HepG2 (cell line): ENCODE data around the gene ZNF674. TPM values are rescaled to one million over a fixed set of nuclear protein-coding genes. Genes with fewer than 3 reads are reported as not detected.

Experiments used
- HOXD1 ChIP-seq: sonication (generic); formaldehyde crosslinking; IDR thresholded peaks from 2 replicates; pipeline ENCODE4 v1.5.0; 2020; ENCODE audit warnings: missing genetic modification reagents
- PAX8 ChIP-seq: sonication (generic); formaldehyde crosslinking; IDR thresholded peaks from 2 replicates; pipeline ENCODE4 v1.8.0; 2022; ENCODE audit warnings: mild to moderate bottlenecking, missing genetic modification reagents, borderline replicate concordance
- ZBTB7A ChIP-seq: sonication (generic); formaldehyde crosslinking; IDR thresholded peaks from 2 replicates; pipeline ENCODE4 v1.8.0; 2022; ENCODE audit warnings: mild to moderate bottlenecking, missing genetic modification reagents
- ZFP82 ChIP-seq: sonication (generic); formaldehyde crosslinking; IDR thresholded peaks from 2 replicates; pipeline ENCODE4 v1.5.1; 2020; ENCODE audit warnings: mild to moderate bottlenecking, missing genetic modification reagents, borderline replicate concordance
- ZKSCAN5 ChIP-seq: sonication (generic); formaldehyde crosslinking; IDR thresholded peaks from 2 replicates; pipeline ENCODE4 v1.5.1; 2020; ENCODE audit warnings: mild to moderate bottlenecking, missing genetic modification reagents
- ZNF17 ChIP-seq: sonication (generic); formaldehyde crosslinking; IDR thresholded peaks from 2 replicates; pipeline ENCODE4 v1.5.0; 2020; ENCODE audit warnings: mild to moderate bottlenecking, missing genetic modification reagents
- ZNF232 ChIP-seq: sonication (generic); formaldehyde crosslinking; IDR thresholded peaks from 2 replicates; pipeline ENCODE4 v1.4.0; 2020; ENCODE audit warnings: missing genetic modification reagents, borderline replicate concordance
- ZNF501 ChIP-seq: sonication (generic); formaldehyde crosslinking; IDR thresholded peaks from 2 replicates; pipeline ENCODE4 v1.5.1; 2020; ENCODE audit warnings: mild to moderate bottlenecking, moderate library complexity, missing genetic modification reagents
- ZNF550 ChIP-seq: sonication (generic); formaldehyde crosslinking; IDR thresholded peaks from 2 replicates; pipeline ENCODE4 v1.4.0; 2020; ENCODE audit warnings: mild to moderate bottlenecking, missing genetic modification reagents, borderline replicate concordance
- ZNF607 ChIP-seq: sonication (generic); formaldehyde crosslinking; IDR thresholded peaks from 2 replicates; pipeline ENCODE4 v1.5.1; 2020; ENCODE audit warnings: missing genetic modification reagents, mild to moderate bottlenecking, borderline replicate concordance
- polyA plus RNA-seq, 8 experiments: library from polyadenylated mRNA; depleted of rRNA in 3 of 8; stranded (reverse) in 7 of 8; unstranded in 1 of 8; fragments of >200 nt; fragmentation: Illumina TruSeq in 4 of 8; extraction: Trizol in 4 of 8; gene quantifications; 2 replicates each; pipeline versions ENCODE4 v1.2.1 to v1.2.3, GENCODE V29; 2011 to 2016; ENCODE audit warnings: low read depth in 4 of 8, missing spikeins in 1 of 8, mixed read lengths in 1 of 8; ENCODE audit not compliant: insufficient read depth in 1 of 8
- total RNA-seq, 5 experiments: library from RNA; depleted of rRNA; stranded (reverse); fragments of >200 nt; fragmentation: Illumina TruSeq; extraction: Trizol; gene quantifications; 2 replicates each; pipeline ENCODE4 v1.2.3, GENCODE V29; 2016; ENCODE audit warnings: low read depth in 1 of 5
- TF ChIP-seq, protein P1 (sequence below): sonication (generic); formaldehyde crosslinking; IDR thresholded peaks from 2 replicates; pipeline ENCODE4 v1.8.1; 2023; ENCODE audit warnings: mild to moderate bottlenecking, missing genetic modification reagents
- TF ChIP-seq, protein P2 (sequence below): sonication (generic); formaldehyde crosslinking; IDR thresholded peaks from 2 replicates; pipeline ENCODE4 v1.4.0; 2020; ENCODE audit warnings: missing genetic modification reagents
- TF ChIP-seq, protein P3 (sequence below): sonication (generic); formaldehyde crosslinking; IDR thresholded peaks from 2 replicates; pipeline ENCODE4 v1.5.1; 2020; ENCODE audit warnings: mild to moderate bottlenecking, missing genetic modification reagents, moderate library complexity

ZNF674 gene
- total and polyA plus RNA-seq, 2 of the 13 experiments (the other 11 are each of a cell fraction or from before 2014, with no cell fraction given): 2.9 to 3.5 TPM

DNA sequence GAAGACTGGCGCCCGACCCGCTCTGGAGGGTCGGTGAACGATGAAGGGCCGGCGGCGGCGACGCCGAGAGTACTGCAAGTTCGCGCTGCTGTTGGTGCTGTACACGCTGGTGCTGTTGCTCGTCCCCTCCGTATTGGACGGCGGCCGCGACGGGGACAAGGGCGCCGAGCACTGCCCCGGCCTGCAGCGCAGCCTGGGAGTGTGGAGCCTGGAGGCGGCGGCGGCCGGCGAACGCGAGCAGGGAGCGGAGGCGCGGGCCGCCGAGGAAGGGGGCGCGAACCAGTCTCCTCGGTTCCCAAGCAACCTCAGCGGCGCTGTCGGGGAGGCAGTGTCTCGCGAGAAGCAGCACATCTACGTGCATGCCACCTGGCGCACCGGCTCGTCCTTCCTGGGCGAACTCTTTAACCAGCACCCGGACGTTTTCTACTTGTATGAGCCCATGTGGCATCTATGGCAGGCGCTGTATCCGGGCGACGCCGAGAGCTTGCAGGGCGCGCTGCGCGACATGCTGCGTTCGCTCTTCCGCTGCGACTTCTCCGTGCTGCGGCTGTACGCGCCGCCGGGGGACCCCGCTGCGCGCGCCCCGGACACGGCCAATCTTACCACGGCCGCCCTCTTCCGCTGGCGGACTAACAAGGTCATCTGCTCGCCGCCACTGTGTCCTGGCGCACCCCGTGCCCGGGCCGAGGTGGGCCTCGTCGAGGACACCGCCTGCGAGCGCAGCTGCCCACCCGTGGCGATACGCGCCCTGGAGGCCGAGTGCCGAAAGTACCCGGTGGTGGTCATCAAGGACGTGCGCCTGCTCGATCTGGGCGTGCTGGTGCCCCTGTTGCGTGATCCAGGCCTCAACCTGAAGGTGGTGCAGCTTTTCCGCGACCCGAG is 28.9 kb upstream of the ZNF674 start (continued):
- 0 out of 2 replicates have a peak, but pooled peaks have one; percentile 36 for TF ChIP-seq ZNF501 (CRISPR knock-in tag)
- TF ChIP-seq, protein P1, sequence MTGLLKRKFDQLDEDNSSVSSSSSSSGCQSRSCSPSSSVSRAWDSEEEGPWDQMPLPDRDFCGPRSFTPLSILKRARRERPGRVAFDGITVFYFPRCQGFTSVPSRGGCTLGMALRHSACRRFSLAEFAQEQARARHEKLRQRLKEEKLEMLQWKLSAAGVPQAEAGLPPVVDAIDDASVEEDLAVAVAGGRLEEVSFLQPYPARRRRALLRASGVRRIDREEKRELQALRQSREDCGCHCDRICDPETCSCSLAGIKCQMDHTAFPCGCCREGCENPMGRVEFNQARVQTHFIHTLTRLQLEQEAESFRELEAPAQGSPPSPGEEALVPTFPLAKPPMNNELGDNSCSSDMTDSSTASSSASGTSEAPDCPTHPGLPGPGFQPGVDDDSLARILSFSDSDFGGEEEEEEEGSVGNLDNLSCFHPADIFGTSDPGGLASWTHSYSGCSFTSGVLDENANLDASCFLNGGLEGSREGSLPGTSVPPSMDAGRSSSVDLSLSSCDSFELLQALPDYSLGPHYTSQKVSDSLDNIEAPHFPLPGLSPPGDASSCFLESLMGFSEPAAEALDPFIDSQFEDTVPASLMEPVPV (CRISPR knock-in tag): no peak
- TF ChIP-seq ZBTB7A (CRISPR knock-in tag): no peak
- TF ChIP-seq ZNF607 (CRISPR knock-in tag): peak; percentile 75; the same call in 1 of the 2 replicates
- no peak for TF ChIP-seq HOXD1 (CRISPR knock-in tag)
- no peak for TF ChIP-seq ZKSCAN5 (CRISPR knock-in tag)
- TF ChIP-seq, protein P2, sequence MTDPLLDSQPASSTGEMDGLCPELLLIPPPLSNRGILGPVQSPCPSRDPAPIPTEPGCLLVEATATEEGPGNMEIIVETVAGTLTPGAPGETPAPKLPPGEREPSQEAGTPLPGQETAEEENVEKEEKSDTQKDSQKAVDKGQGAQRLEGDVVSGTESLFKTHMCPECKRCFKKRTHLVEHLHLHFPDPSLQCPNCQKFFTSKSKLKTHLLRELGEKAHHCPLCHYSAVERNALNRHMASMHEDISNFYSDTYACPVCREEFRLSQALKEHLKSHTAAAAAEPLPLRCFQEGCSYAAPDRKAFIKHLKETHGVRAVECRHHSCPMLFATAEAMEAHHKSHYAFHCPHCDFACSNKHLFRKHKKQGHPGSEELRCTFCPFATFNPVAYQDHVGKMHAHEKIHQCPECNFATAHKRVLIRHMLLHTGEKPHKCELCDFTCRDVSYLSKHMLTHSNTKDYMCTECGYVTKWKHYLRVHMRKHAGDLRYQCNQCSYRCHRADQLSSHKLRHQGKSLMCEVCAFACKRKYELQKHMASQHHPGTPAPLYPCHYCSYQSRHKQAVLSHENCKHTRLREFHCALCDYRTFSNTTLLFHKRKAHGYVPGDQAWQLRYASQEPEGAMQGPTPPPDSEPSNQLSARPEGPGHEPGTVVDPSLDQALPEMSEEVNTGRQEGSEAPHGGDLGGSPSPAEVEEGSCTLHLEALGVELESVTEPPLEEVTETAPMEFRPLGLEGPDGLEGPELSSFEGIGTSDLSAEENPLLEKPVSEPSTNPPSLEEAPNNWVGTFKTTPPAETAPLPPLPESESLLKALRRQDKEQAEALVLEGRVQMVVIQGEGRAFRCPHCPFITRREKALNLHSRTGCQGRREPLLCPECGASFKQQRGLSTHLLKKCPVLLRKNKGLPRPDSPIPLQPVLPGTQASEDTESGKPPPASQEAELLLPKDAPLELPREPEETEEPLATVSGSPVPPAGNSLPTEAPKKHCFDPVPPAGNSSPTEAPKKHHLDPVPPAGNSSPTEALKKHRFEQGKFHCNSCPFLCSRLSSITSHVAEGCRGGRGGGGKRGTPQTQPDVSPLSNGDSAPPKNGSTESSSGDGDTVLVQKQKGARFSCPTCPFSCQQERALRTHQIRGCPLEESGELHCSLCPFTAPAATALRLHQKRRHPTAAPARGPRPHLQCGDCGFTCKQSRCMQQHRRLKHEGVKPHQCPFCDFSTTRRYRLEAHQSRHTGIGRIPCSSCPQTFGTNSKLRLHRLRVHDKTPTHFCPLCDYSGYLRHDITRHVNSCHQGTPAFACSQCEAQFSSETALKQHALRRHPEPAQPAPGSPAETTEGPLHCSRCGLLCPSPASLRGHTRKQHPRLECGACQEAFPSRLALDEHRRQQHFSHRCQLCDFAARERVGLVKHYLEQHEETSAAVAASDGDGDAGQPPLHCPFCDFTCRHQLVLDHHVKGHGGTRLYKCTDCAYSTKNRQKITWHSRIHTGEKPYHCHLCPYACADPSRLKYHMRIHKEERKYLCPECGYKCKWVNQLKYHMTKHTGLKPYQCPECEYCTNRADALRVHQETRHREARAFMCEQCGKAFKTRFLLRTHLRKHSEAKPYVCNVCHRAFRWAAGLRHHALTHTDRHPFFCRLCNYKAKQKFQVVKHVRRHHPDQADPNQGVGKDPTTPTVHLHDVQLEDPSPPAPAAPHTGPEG (CRISPR knock-in tag): no peak
- TF ChIP-seq PAX8 (CRISPR knock-in tag): no peak
- TF ChIP-seq ZNF232 (CRISPR knock-in tag): no peak
- no peak for TF ChIP-seq ZFP82 (CRISPR knock-in tag)
- TF ChIP-seq ZNF17 (CRISPR knock-in tag): no peak
- TF ChIP-seq, protein P3, sequence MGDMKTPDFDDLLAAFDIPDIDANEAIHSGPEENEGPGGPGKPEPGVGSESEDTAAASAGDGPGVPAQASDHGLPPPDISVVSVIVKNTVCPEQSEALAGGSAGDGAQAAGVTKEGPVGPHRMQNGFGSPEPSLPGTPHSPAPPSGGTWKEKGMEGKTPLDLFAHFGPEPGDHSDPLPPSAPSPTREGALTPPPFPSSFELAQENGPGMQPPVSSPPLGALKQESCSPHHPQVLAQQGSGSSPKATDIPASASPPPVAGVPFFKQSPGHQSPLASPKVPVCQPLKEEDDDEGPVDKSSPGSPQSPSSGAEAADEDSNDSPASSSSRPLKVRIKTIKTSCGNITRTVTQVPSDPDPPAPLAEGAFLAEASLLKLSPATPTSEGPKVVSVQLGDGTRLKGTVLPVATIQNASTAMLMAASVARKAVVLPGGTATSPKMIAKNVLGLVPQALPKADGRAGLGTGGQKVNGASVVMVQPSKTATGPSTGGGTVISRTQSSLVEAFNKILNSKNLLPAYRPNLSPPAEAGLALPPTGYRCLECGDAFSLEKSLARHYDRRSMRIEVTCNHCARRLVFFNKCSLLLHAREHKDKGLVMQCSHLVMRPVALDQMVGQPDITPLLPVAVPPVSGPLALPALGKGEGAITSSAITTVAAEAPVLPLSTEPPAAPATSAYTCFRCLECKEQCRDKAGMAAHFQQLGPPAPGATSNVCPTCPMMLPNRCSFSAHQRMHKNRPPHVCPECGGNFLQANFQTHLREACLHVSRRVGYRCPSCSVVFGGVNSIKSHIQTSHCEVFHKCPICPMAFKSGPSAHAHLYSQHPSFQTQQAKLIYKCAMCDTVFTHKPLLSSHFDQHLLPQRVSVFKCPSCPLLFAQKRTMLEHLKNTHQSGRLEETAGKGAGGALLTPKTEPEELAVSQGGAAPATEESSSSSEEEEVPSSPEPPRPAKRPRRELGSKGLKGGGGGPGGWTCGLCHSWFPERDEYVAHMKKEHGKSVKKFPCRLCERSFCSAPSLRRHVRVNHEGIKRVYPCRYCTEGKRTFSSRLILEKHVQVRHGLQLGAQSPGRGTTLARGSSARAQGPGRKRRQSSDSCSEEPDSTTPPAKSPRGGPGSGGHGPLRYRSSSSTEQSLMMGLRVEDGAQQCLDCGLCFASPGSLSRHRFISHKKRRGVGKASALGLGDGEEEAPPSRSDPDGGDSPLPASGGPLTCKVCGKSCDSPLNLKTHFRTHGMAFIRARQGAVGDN (CRISPR knock-in tag): peak; percentile 79
- TF ChIP-seq ZNF550 (CRISPR knock-in tag): no peak
